HepG2 (cell line): ENCODE measurements around the gene ATG2A. TPM values are rescaled to one million over a fixed set of nuclear protein-coding genes. Genes with fewer than 3 reads are reported as not detected.

Experiments
- ATF4 ChIP-seq, 2 experiments: fragments of 450-650 bp in 1 of 2; sonication (generic) in 1 of 2; formaldehyde crosslinking; IDR thresholded peaks; 2 replicates each; pipeline versions ENCODE4 v1.5.0 to v1.8.0; 2020 to 2022; ENCODE audit warnings: mild to moderate bottlenecking in 1 of 2, missing genetic modification reagents in 1 of 2
- FOXJ3 ChIP-seq: sonication (generic); formaldehyde crosslinking; IDR thresholded peaks from 2 replicates; pipeline ENCODE4 v1.4.0; 2020; ENCODE audit warnings: missing genetic modification reagents, mild to moderate bottlenecking, borderline replicate concordance
- FUBP1 ChIP-seq: sonication (generic); formaldehyde crosslinking; IDR thresholded peaks from 2 replicates; pipeline ENCODE4 v1.5.1; 2020; ENCODE audit warnings: missing genetic modification reagents, mild to moderate bottlenecking, borderline replicate concordance
- HIVEP1 ChIP-seq: sonication (generic); formaldehyde crosslinking; IDR thresholded peaks from 2 replicates; pipeline ENCODE4 v1.4.0; 2020; ENCODE audit warnings: mild to moderate bottlenecking, missing genetic modification reagents
- HOXA3 ChIP-seq: sonication (generic); formaldehyde crosslinking; IDR thresholded peaks from 2 replicates; pipeline ENCODE4 v1.5.0; 2020; ENCODE audit warnings: missing genetic modification reagents
- KDM2A ChIP-seq: sonication (generic); formaldehyde crosslinking; IDR thresholded peaks from 2 replicates; pipeline ENCODE4 v1.4.0; 2020; ENCODE audit warnings: low read depth, missing genetic modification reagents, borderline replicate concordance
- POLR2A ChIP-seq, 2 experiments: IDR thresholded peaks; 2 replicates each; pipeline ENCODE4 v1.6.1; 2011; ENCODE audit warnings: low read depth in 2 of 2, low read length in 2 of 2, mild to moderate bottlenecking in 1 of 2, moderate library complexity in 1 of 2; ENCODE audit not compliant: insufficient read depth in 1 of 2
- PPARG ChIP-seq: conservative IDR thresholded peaks from 2 replicates; pipeline ENCODE4 v1.6.1; 2016; ENCODE audit warnings: missing biosample characterization, missing genetic modification reagents
- SMC3 ChIP-seq: IDR thresholded peaks from 2 replicates; pipeline ENCODE4 v1.6.1; 2011; ENCODE audit warnings: low read length, improper control_type of control experiment
- YEATS2 ChIP-seq: sonication (generic); formaldehyde crosslinking; IDR thresholded peaks from 2 replicates; pipeline ENCODE4 v1.4.0; 2020; ENCODE audit warnings: missing genetic modification reagents, borderline replicate concordance
- ZNF331 ChIP-seq: sonication (generic); formaldehyde crosslinking; IDR thresholded peaks from 2 replicates; pipeline ENCODE4 v1.4.0; 2020; ENCODE audit warnings: missing genetic modification reagents
- ZNF597 ChIP-seq: sonication (generic); formaldehyde crosslinking; IDR thresholded peaks from 2 replicates; pipeline ENCODE4 v1.5.0; 2020; ENCODE audit warnings: missing genetic modification reagents
- ZNF644 ChIP-seq: IDR thresholded peaks from 2 replicates; pipeline ENCODE4 v1.6.1; 2016; ENCODE audit warnings: low read depth
- ZNF766 ChIP-seq: sonication (generic); formaldehyde crosslinking; IDR thresholded peaks from 2 replicates; pipeline ENCODE4 v1.5.0; 2020; ENCODE audit warnings: missing genetic modification reagents, borderline replicate concordance
- polyA plus RNA-seq, 8 experiments: library from polyadenylated mRNA; depleted of rRNA in 3 of 8; stranded (reverse) in 7 of 8; unstranded in 1 of 8; fragments of >200 nt; fragmentation: Illumina TruSeq in 4 of 8; extraction: Trizol in 4 of 8; gene quantifications; 2 replicates each; pipeline versions ENCODE4 v1.2.1 to v1.2.3, GENCODE V29; 2011 to 2016; ENCODE audit warnings: low read depth in 4 of 8, missing spikeins in 1 of 8, mixed read lengths in 1 of 8; ENCODE audit not compliant: insufficient read depth in 1 of 8
- total RNA-seq, 5 experiments: library from RNA; depleted of rRNA; stranded (reverse); fragments of >200 nt; fragmentation: Illumina TruSeq; extraction: Trizol; gene quantifications; 2 replicates each; pipeline ENCODE4 v1.2.3, GENCODE V29; 2016; ENCODE audit warnings: low read depth in 1 of 5
- TF ChIP-seq, protein P1 (sequence below): sonication (generic); formaldehyde crosslinking; IDR thresholded peaks from 2 replicates; pipeline ENCODE4 v1.5.0; 2020; ENCODE audit warnings: mild to moderate bottlenecking, missing genetic modification reagents, borderline replicate concordance
- TF ChIP-seq, protein P2 (sequence below): sonication (generic); formaldehyde crosslinking; IDR thresholded peaks from 2 replicates; pipeline ENCODE4 v1.4.0; 2020; ENCODE audit warnings: missing genetic modification reagents

ATG2A gene
- total and polyA plus RNA-seq, 2 of the 13 experiments (the other 11 are each of a cell fraction or from before 2014, with no cell fraction given): 6.7 to 8.0 TPM

- TF ChIP-seq, protein P1, sequence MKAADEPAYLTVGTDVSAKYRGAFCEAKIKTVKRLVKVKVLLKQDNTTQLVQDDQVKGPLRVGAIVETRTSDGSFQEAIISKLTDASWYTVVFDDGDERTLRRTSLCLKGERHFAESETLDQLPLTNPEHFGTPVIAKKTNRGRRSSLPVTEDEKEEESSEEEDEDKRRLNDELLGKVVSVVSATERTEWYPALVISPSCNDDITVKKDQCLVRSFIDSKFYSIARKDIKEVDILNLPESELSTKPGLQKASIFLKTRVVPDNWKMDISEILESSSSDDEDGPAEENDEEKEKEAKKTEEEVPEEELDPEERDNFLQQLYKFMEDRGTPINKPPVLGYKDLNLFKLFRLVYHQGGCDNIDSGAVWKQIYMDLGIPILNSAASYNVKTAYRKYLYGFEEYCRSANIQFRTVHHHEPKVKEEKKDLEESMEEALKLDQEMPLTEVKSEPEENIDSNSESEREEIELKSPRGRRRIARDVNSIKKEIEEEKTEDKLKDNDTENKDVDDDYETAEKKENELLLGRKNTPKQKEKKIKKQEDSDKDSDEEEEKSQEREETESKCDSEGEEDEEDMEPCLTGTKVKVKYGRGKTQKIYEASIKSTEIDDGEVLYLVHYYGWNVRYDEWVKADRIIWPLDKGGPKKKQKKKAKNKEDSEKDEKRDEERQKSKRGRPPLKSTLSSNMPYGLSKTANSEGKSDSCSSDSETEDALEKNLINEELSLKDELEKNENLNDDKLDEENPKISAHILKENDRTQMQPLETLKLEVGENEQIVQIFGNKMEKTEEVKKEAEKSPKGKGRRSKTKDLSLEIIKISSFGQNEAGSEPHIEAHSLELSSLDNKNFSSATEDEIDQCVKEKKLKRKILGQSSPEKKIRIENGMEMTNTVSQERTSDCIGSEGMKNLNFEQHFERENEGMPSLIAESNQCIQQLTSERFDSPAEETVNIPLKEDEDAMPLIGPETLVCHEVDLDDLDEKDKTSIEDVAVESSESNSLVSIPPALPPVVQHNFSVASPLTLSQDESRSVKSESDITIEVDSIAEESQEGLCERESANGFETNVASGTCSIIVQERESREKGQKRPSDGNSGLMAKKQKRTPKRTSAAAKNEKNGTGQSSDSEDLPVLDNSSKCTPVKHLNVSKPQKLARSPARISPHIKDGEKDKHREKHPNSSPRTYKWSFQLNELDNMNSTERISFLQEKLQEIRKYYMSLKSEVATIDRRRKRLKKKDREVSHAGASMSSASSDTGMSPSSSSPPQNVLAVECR (CRISPR knock-in tag): peak; percentile 60; the same call in 1 of the 2 replicates
- no peak for TF ChIP-seq YEATS2 (CRISPR knock-in tag)
- TF ChIP-seq FOXJ3 (CRISPR knock-in tag): no peak
- no peak for TF ChIP-seq ZNF331 (CRISPR knock-in tag)
- peak in 1 of 2 experiments; percentile 38; a peak in 1 of 4 replicates for TF ChIP-seq ATF4 (CRISPR knock-in tag; IDR thresholded peaks at IDR 0.05)
- no peak for TF ChIP-seq PPARG (CRISPR knock-in tag)
- no peak for TF ChIP-seq ZNF597 (CRISPR knock-in tag)
- TF ChIP-seq SMC3: no peak
- 0 out of 4 replicates have a peak, but pooled peaks of 1 of the 2 experiments have one; percentile 34 for TF ChIP-seq POLR2A (IDR thresholded peaks at IDR 0.05; ENCODE audit: insufficient read depth in 1 of 2, low read depth in 2 of 2, low read length in 2 of 2)
- TF ChIP-seq FUBP1 (CRISPR knock-in tag): no peak
- TF ChIP-seq KDM2A: no peak
- peak; percentile 56; the same call in 1 of the 2 replicates for TF ChIP-seq HOXA3 (CRISPR knock-in tag)
- TF ChIP-seq ZNF766 (CRISPR knock-in tag): no peak
- TF ChIP-seq HIVEP1 (CRISPR knock-in tag): no peak
- TF ChIP-seq, protein P2, sequence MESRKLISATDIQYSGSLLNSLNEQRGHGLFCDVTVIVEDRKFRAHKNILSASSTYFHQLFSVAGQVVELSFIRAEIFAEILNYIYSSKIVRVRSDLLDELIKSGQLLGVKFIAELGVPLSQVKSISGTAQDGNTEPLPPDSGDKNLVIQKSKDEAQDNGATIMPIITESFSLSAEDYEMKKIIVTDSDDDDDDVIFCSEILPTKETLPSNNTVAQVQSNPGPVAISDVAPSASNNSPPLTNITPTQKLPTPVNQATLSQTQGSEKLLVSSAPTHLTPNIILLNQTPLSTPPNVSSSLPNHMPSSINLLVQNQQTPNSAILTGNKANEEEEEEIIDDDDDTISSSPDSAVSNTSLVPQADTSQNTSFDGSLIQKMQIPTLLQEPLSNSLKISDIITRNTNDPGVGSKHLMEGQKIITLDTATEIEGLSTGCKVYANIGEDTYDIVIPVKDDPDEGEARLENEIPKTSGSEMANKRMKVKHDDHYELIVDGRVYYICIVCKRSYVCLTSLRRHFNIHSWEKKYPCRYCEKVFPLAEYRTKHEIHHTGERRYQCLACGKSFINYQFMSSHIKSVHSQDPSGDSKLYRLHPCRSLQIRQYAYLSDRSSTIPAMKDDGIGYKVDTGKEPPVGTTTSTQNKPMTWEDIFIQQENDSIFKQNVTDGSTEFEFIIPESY (CRISPR knock-in tag): no peak
- no peak for TF ChIP-seq ZNF644 (CRISPR knock-in tag)
These were observed 802 bp downstream of the ATG2A start (continued) for GRCh38 chr11:64916040-64916774.
